GM12873 (cell line): ENCODE measurements around the gene NFASC.

Experiments
- TF ChIP-seq, protein P1 (sequence below): IDR thresholded peaks from 2 replicates; pipeline ENCODE4 v1.5.1; 2012; ENCODE audit warnings: low read depth, mild to moderate bottlenecking, moderate library complexity, low read length, control low read depth; ENCODE audit not compliant: insufficient read depth; ENCODE audit errors: missing control alignments

Gene NFASC

DNA sequence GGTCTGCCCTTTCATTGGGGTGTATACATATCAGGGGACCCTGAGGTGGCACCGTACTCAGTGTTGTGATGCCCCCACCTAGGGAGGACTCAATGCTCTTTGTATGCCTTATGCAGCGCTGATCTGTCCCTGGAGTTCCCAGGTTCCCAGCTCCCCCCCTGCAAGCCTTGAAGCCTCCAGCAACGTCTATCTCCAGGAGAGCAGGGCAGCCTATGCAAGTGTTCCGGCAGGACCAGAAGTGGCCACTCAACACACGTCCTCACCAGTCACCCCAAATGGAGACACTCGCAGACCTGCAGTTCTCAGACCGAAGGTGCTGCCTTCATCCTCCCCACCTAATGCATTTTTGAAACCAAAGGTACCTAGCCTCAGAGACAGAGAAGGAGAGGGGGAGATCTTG is 147.1 kb downstream of the NFASC start:
- TF ChIP-seq, protein P1, sequence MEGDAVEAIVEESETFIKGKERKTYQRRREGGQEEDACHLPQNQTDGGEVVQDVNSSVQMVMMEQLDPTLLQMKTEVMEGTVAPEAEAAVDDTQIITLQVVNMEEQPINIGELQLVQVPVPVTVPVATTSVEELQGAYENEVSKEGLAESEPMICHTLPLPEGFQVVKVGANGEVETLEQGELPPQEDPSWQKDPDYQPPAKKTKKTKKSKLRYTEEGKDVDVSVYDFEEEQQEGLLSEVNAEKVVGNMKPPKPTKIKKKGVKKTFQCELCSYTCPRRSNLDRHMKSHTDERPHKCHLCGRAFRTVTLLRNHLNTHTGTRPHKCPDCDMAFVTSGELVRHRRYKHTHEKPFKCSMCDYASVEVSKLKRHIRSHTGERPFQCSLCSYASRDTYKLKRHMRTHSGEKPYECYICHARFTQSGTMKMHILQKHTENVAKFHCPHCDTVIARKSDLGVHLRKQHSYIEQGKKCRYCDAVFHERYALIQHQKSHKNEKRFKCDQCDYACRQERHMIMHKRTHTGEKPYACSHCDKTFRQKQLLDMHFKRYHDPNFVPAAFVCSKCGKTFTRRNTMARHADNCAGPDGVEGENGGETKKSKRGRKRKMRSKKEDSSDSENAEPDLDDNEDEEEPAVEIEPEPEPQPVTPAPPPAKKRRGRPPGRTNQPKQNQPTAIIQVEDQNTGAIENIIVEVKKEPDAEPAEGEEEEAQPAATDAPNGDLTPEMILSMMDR: no peak

DNA sequence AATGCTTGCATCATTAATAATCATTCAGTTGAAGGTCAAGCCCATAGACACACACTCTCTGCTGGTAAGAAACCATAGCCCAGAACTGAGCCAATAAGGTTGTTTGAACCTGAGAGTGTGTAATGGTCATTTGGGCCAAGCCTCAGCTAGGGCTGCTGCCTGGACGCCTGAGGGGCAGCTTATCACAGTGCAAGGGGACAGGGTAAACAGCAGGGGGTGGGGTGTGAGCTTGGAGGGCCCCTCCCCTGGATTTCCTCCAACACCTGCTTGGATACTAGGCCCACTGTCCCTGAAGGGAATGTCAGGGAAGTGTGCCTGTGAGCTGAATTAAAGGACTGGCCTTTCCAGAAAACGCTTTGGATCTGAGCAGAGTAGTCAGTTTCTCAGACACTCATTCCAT is 147.7 kb downstream of the NFASC start:
- TF ChIP-seq, protein P1: no peak

DNA sequence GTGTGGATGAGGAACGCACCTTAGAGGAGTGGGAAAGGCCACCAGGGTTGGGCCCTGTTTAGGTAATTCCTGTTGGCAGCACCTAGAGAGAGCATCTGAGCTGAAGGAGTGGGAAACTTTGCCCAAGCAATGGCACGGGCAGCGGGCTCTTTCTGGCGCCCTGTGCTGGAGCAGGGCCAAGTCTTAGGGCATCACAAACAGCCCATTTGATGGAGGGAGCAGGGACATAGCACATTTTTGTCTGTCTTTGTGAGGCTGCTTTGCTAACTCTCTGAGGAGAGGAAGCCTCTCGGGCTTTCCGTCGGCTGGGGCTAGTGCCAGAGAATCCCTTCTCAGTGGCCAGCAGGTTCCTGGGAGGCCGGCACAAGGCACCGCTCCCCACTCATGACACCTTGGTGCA is 149.8 kb downstream of the NFASC start:
- TF ChIP-seq, protein P1: no peak

DNA sequence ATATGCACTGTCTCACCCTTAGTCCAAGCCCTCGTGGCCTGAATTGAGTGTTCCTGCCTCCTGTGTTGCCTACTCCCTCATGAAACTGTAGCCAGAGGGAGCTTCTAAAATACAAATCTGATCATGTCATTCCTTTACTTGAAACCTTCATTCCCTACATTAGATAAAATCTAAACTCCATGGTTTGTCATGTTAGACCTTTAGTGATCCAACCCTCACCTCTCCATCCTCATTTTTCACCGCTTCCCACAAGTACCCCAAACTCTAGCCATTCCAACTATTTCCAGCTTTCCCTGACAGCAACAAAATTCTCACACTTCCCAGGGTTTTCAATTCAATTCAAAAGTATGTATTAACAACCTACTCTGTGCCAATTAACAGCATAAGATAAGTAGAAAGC is 154.0 kb downstream of the NFASC start:
- TF ChIP-seq, protein P1: no peak

DNA sequence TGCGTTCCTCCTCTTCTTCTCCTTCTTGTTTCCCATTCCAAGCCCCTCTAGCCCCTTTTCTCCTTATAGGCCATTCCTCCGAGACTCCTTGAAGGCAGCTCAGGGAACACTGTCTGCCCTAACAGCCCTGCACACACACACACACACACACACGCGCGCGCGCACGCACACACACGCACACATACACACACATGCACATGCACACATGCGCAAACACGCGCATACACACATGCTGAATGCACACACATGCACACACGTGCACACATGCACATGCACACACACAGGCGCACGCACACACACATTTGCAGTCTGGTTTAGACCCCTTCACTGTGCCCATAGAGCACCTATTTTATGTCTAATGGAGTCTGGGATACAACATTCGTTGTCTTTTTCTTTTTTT is 154.6 kb downstream of the NFASC start:
- TF ChIP-seq, protein P1: no peak

DNA sequence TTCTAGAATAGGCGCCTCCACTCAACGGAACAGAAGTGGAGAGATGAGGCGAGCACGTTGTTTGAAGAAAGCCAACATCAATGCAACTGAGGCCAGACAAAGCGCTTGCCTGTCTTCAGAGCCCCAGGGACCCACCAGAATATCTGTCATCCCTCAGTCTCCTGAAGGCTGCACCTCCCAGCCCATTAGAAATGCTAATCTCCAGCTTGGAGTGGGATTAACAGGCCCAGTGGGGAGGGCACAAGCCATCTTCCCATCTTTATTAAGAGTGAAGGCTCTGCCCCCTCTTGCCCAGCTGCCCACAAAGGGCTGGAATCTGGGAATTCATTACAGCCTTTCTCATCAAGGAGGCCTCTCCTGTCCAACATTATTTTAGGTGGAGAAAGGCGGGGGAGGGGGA is 155.5 kb downstream of the NFASC start:
- TF ChIP-seq, protein P1: no peak

DNA sequence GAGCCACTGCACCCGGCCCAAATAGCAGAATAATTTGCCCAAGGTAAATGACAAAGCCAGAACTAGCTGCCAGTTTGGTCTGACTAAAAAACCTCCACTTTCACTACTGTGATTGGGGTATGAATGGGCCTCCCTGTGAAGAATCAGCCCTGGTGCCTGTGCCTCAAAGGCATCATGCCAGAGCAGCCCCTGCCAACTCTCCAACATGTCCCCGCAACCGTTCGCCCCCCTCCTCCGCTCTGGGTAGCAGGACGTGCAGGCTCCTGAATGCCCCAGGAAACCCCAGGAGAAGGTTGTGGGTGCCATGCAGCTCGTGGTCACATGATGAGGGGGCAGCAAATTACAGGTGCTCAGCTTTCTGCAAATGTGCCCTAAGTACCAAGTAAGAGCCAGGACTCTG is 157.7 kb downstream of the NFASC start:
- TF ChIP-seq, protein P1: no peak
